CD4-positive, CD25-positive, alpha-beta regulatory T cell (primary cell): ENCODE data around the gene CEP89. TPM values are rescaled to one million over a fixed set of nuclear protein-coding genes. Genes with fewer than 3 reads are reported as not detected.

Experiments
- ATAC-seq, 2 donors: fragments of 150-1000 bp; cut with Tn5 transposase; one replicate each; pipeline ENCODE4 v1.10.0; 2021; ENCODE audit warnings: low read depth in 2 of 2, moderate number of reproducible peaks in 2 of 2, moderate library complexity in 1 of 2
- DNase-seq, 3 donors: peaks; one replicate each; pipeline versions ENCODE4 v3.0.0 to v3.0.0-alpha.2; 2012 to 2022; ENCODE audit warnings: mixed read lengths in 1 of 3
- H3K27ac ChIP-seq: one replicate; pipeline ENCODE4 v1.7.0; 2013; ENCODE audit warnings: mild to moderate bottlenecking, low read length; ENCODE audit not compliant: insufficient read depth, poor library complexity, severe bottlenecking
- H3K27me3 ChIP-seq: one replicate; pipeline ENCODE4 v1.7.0; 2013; ENCODE audit warnings: low read length; ENCODE audit not compliant: control insufficient read depth, insufficient read depth
- H3K36me3 ChIP-seq: one replicate; pipeline ENCODE4 v1.7.0; 2013; ENCODE audit warnings: mild to moderate bottlenecking, low read length, moderate library complexity; ENCODE audit not compliant: control insufficient read depth, insufficient read depth
- H3K4me1 ChIP-seq: 2 replicates; pipeline ENCODE4 v1.7.0; 2013; ENCODE audit warnings: mild to moderate bottlenecking, low read length; ENCODE audit not compliant: insufficient read depth, control insufficient read depth, poor library complexity, severe bottlenecking
- H3K4me3 ChIP-seq: one replicate; pipeline ENCODE4 v1.7.0; 2013; ENCODE audit warnings: low read depth, mild to moderate bottlenecking, low read length, moderate library complexity
- H3K9me3 ChIP-seq, 2 experiments: 1 replicate in 1 of 2; 2 replicates in 1 of 2; pipeline ENCODE4 v1.7.0; 2013; ENCODE audit warnings: low read length in 2 of 2, mild to moderate bottlenecking in 1 of 2, moderate library complexity in 1 of 2; ENCODE audit not compliant: control insufficient read depth in 2 of 2
- H3K27ac Mint-ChIP-seq, 3 donors: one replicate each; pipeline ENCODE4 v1.8.0; 2020 to 2022; ENCODE audit warnings: mild to moderate bottlenecking in 3 of 3, mixed read lengths in 3 of 3, moderate library complexity in 2 of 3
- H3K27me3 Mint-ChIP-seq: one replicate; pipeline ENCODE4 v1.8.0; 2022; ENCODE audit warnings: mild to moderate bottlenecking, mixed read lengths
- H3K36me3 Mint-ChIP-seq: one replicate; pipeline ENCODE4 v1.8.0; 2020; ENCODE audit warnings: mixed read lengths
- H3K4me1 Mint-ChIP-seq, 4 donors: one replicate each; pipeline ENCODE4 v1.8.0; 2020 to 2022; ENCODE audit warnings: mixed read lengths in 4 of 4, mild to moderate bottlenecking in 1 of 4
- H3K4me3 Mint-ChIP-seq, 4 donors: one replicate each; pipeline ENCODE4 v1.8.0; 2020 to 2022; ENCODE audit warnings: mild to moderate bottlenecking in 4 of 4, mixed read lengths in 4 of 4, moderate library complexity in 3 of 4
- H3K9me3 Mint-ChIP-seq, 7 donors: one replicate each; pipeline ENCODE4 v1.8.0; 2020 to 2022; ENCODE audit warnings: mixed read lengths in 7 of 7, mild to moderate bottlenecking in 3 of 7, moderate library complexity in 2 of 7
- polyA plus RNA-seq, 4 donors: library from polyadenylated mRNA; unstranded; fragments of 300-500 nt; fragmentation: Illumina TruSeq; gene quantifications; one replicate each; pipeline ENCODE4 v1.2.3, GENCODE V29; 2021
- total RNA-seq: library from RNA; stranded (reverse); gene quantifications from one replicate; pipeline ENCODE4 v1.2.3, GENCODE V29; 2022

The CEP89 gene
- total and polyA plus RNA-seq, 5 donors from 2014 or later = 8.7 to 11.3 (median 10.2) TPM

- Histone ChIP-seq H3K9me3 (no peaks in the 10 kb centered on the region), H3K4me3 (no peak overlapping the region), H3K4me1 (no peaks in the 10 kb centered on the region), H3K36me3 (no peaks in the 10 kb centered on the region), H3K27me3 (no peaks in the 10 kb centered on the region), H3K27ac (no peak overlapping the region)
- ATAC-seq = no peak
- Mint-ChIP-seq H3K9me3 (no peaks in the 10 kb centered on the region), H3K4me1 (peaks cover 0 to 2% (median 0%) of the 10 kb centered on the region in 4 donors), H3K27ac (no peak overlapping the region), H3K4me3 (no peak overlapping the region), H3K36me3 (peaks cover 4% of the 10 kb centered on the region), H3K27me3 (no peaks in the 10 kb centered on the region)
- no peak for DNase-seq
Observed at GRCh38 chr19:32863301-32863700, 108.5 kb downstream of the CEP89 start.

- no peak for DNase-seq
- Mint-ChIP-seq H3K9me3 (no peaks in the 10 kb centered on the region), H3K27ac (peak overlapping the region in 1 of 3 donors; percentile 51), H3K4me1 (peaks cover 0 to 2% (median 0%) of the 10 kb centered on the region in 4 donors), H3K4me3 (no peak overlapping the region), H3K36me3 (peaks cover 4% of the 10 kb centered on the region), H3K27me3 (no peaks in the 10 kb centered on the region)
- no peaks in the 10 kb centered on the region for H3K36me3 ChIP-seq
- no peaks in the 10 kb centered on the region for H3K27me3 ChIP-seq
- no peak overlapping the region for H3K27ac ChIP-seq
- H3K4me1 ChIP-seq = no peaks in the 10 kb centered on the region
- H3K9me3 ChIP-seq = no peaks in the 10 kb centered on the region
- ATAC-seq = no peak
- no peak overlapping the region for H3K4me3 ChIP-seq
Observed at GRCh38 chr19:32862741-32863140, 109.0 kb downstream of the CEP89 start.

- H3K27ac Mint-ChIP-seq = no peak overlapping the region
- ATAC-seq = no peak
Observed at GRCh38 chr19:32862173-32862572, 109.6 kb downstream of the CEP89 start.

GRCh38 chr19:32861596-32861995 is 110.2 kb downstream of the CEP89 start:
- H3K36me3 ChIP-seq = no peaks in the 10 kb centered on the region
- Mint-ChIP-seq H3K4me1 (peaks cover 0 to 2% (median 0%) of the 10 kb centered on the region in 4 donors), H3K4me3 (no peak overlapping the region), H3K27me3 (no peaks in the 10 kb centered on the region), H3K36me3 (peaks cover 4% of the 10 kb centered on the region), H3K27ac (no peak overlapping the region), H3K9me3 (no peaks in the 10 kb centered on the region)
- no peaks in the 10 kb centered on the region for H3K9me3 ChIP-seq
- H3K27ac ChIP-seq = no peak overlapping the region
- DNase-seq (no peak), ATAC-seq (no peak)
- H3K4me1 ChIP-seq = no peaks in the 10 kb centered on the region
- H3K27me3 ChIP-seq = no peaks in the 10 kb centered on the region
- no peak overlapping the region for H3K4me3 ChIP-seq

More at GRCh38 chr19:32862173-32862572, 109.6 kb downstream of the CEP89 start:
- DNase-seq = no peak
- Histone ChIP-seq H3K4me3 (no peak overlapping the region), H3K36me3 (no peaks in the 10 kb centered on the region), H3K9me3 (no peaks in the 10 kb centered on the region), H3K4me1 (no peaks in the 10 kb centered on the region), H3K27me3 (no peaks in the 10 kb centered on the region), H3K27ac (no peak overlapping the region)
- Mint-ChIP-seq H3K27me3 (no peaks in the 10 kb centered on the region), H3K9me3 (no peaks in the 10 kb centered on the region), H3K36me3 (peaks cover 4% of the 10 kb centered on the region), H3K4me1 (peaks cover 0 to 2% (median 0%) of the 10 kb centered on the region in 4 donors), H3K4me3 (no peak overlapping the region)

GRCh38 chr19:32859591-32859990 is 112.2 kb downstream of the CEP89 start:
- Histone ChIP-seq H3K27me3 (no peaks in the 10 kb centered on the region), H3K9me3 (no peaks in the 10 kb centered on the region), H3K4me1 (no peaks in the 10 kb centered on the region), H3K27ac (no peak overlapping the region), H3K36me3 (no peaks in the 10 kb centered on the region), H3K4me3 (no peak overlapping the region)
- peaks cover 8% of the 10 kb centered on the region for H3K36me3 Mint-ChIP-seq
- no peaks in the 10 kb centered on the region for H3K4me1 Mint-ChIP-seq
- peak overlapping the region in 1 of 3 donors; percentile 52 for H3K27ac Mint-ChIP-seq
- no peak overlapping the region for H3K4me3 Mint-ChIP-seq
- DNase-seq = no peak
- ATAC-seq = no peak
- no peaks in the 10 kb centered on the region for H3K27me3 Mint-ChIP-seq
- H3K9me3 Mint-ChIP-seq = no peaks in the 10 kb centered on the region

- no peaks in the 10 kb centered on the region for H3K4me1 ChIP-seq
- no peaks in the 10 kb centered on the region for H3K27me3 ChIP-seq
- no peak overlapping the region for H3K4me3 ChIP-seq
- DNase-seq (no peak), ATAC-seq (no peak)
- no peak overlapping the region for H3K4me3 Mint-ChIP-seq
- peaks cover 8% of the 10 kb centered on the region for H3K36me3 Mint-ChIP-seq
- H3K9me3 ChIP-seq = no peaks in the 10 kb centered on the region
- no peak overlapping the region for H3K27ac Mint-ChIP-seq
- no peak overlapping the region for H3K27ac ChIP-seq
- H3K27me3 Mint-ChIP-seq = no peaks in the 10 kb centered on the region
- no peaks in the 10 kb centered on the region for H3K9me3 Mint-ChIP-seq
- H3K4me1 Mint-ChIP-seq = no peaks in the 10 kb centered on the region
- no peaks in the 10 kb centered on the region for H3K36me3 ChIP-seq
Observed at GRCh38 chr19:32858559-32858958, 113.2 kb downstream of the CEP89 start.

- Mint-ChIP-seq H3K4me3 (no peak overlapping the region), H3K9me3 (no peaks in the 10 kb centered on the region), H3K4me1 (no peaks in the 10 kb centered on the region), H3K27me3 (no peaks in the 10 kb centered on the region), H3K36me3 (peaks cover 8% of the 10 kb centered on the region), H3K27ac (no peak overlapping the region)
- H3K4me1 ChIP-seq = no peaks in the 10 kb centered on the region
- no peak overlapping the region for H3K4me3 ChIP-seq
- no peak for ATAC-seq
- H3K36me3 ChIP-seq = no peaks in the 10 kb centered on the region
- no peak overlapping the region for H3K27ac ChIP-seq
- H3K9me3 ChIP-seq = no peaks in the 10 kb centered on the region
- no peaks in the 10 kb centered on the region for H3K27me3 ChIP-seq
- no peak for DNase-seq
Observed at GRCh38 chr19:32858155-32858554, 113.6 kb downstream of the CEP89 start.

- no peak for DNase-seq
- H3K9me3 Mint-ChIP-seq = no peaks in the 10 kb centered on the region
- no peak overlapping the region for H3K4me3 ChIP-seq
- H3K27me3 Mint-ChIP-seq = no peaks in the 10 kb centered on the region
- no peaks in the 10 kb centered on the region for H3K9me3 ChIP-seq
- H3K27ac ChIP-seq = no peak overlapping the region
- H3K4me3 Mint-ChIP-seq = no peak overlapping the region
- H3K27ac Mint-ChIP-seq = no peak overlapping the region
- no peaks in the 10 kb centered on the region for H3K4me1 ChIP-seq
- H3K4me1 Mint-ChIP-seq = no peaks in the 10 kb centered on the region
- no peak for ATAC-seq
- H3K36me3 Mint-ChIP-seq = peaks cover 8% of the 10 kb centered on the region
- H3K27me3 ChIP-seq = no peaks in the 10 kb centered on the region
- H3K36me3 ChIP-seq = no peaks in the 10 kb centered on the region
Observed at GRCh38 chr19:32857584-32857983, 114.2 kb downstream of the CEP89 start.
